NOMO-1 treated with DMSO at 0.1 percent for 48 hours (cell line): ENCODE data around the gene THSD7B.

Experiments used
- DNase-seq: peaks from one replicate; lab custom pipeline; 2025; ENCODE audit not compliant: unreplicated experiment; lab: John Stamatoyannopoulos, UW

Gene THSD7B

DNA sequence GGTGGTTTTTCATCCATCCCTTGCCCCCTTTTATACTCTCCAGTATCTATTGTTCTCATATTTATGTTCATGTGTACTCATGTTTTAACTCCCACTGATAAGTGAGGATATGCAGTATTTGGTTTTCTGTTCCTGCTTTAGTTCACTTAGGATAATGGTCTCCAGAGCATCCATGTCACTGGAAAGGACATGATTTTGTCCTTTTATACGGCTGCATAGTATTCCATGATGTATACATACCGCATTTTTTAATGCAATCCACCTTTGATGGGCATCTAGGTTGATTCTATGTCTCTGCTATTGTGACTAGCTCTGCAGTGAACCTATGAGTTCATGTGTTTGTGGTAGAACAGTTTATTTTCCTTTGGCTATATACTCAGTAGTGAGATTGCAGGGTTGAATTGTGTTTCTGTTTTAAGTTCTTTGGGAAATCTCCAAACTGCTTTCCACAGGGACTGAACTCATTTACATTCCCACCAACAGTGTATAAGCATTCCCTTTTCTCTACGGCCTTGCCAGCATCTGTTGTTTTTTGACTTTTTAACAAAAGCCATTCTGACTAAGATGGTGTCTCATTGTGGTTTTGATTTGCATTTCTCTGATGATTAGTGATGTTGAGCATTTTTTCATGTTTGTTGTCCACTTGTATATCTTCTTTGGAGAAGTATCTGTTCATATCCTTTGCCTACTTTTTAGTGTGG lies 420.2 kb downstream of the THSD7B start:
- no peak for DNase-seq

DNA sequence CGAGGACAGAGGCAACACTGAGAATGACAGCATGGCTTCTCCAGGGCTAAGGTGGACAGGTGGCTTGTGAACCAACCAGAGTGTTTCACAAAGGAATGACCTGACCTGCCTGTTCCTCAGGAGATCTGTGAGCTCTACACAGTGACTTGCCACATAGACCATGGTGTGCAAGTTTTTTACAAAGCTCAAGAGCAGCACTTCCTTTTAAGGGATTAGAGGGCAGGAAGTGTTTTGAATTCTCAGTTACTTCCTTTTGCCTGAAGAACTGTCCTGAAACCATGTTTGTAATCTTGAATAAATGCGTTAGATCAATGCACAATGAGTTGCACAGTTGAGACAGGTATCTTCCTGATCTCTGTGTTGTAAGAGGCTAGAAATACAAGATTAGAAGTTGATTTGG lies 421.9 kb downstream of the THSD7B start:
- no peak for DNase-seq

DNA sequence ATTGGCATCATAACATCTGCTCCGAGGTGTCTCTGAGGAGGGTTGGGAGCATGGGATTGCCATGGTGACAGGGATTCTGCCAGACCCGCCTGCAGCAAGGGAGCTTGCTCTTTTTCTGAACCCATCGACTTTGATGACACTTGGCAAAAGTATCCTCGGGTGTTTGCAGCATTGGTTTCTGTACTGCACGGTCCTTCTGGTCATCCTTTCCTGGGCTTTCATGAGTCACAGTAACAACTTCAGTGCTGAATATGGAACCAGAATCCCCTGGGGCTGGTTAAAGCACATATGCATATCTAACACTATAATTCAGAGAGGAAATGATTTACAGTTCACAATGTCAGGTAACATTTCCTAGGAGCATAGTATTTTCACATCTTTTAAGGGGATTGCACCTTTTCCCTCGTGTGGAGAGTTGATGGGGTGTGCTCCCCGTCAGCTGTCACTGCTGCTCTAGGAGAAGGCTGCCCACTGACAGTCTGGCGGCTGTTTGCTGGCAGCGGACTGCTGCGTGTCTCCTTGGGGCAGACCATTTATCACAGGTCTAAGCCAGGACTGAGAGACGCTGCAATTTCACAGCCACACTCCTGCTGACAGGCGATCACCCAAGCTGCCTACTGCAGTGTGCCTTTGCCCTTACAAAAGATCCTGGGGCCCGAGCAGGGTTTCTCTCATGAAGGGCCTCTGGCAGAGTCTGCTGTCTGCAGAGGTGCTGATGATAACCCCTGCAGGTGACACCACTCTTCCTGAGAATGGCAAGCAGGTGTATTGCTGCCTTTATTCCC lies 425.3 kb downstream of the THSD7B start:
- no peak for DNase-seq

DNA sequence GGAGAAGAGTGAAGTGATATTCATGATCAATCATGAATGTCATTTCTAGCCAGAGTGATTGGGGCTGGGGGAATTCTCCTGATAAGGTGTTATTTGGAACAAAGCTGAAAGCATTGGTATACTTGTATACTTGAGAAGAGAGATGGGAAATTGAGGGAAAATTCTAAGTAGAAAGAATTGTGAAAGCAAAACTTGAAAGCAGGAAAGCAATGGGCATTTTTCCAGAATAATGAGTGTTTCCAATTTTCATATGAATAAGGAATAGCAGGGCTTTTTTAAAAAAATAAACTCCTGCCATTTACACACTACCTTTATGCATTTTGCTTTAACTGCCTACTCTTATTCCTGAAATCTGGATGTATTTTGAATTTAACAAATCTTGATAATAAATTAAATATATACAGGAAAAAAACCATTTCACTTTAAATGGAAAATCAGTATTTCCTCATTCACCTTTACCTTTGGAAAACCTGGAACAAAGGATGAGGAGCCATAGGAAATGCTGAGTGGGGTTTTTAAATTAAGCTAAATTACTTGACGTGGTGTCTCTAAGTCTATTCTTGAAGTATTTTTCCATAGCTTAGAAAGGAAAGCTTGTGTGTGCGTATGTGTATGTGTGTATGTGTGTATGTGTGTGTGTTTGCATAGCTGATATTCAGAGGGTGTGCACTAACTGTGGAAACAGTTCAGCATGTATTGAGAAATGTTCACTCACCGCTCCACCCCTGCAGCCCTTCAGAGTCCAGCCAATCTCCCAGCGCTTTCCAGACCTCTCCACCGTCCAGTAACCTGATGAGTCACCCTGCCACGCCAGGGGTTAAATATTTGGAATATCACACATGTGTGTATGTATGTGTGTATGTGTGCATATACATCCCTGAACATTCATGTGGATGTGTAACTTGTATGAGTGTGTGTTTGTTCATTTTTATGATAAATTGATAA lies 427.3 kb downstream of the THSD7B start:
- no peak for DNase-seq

DNA sequence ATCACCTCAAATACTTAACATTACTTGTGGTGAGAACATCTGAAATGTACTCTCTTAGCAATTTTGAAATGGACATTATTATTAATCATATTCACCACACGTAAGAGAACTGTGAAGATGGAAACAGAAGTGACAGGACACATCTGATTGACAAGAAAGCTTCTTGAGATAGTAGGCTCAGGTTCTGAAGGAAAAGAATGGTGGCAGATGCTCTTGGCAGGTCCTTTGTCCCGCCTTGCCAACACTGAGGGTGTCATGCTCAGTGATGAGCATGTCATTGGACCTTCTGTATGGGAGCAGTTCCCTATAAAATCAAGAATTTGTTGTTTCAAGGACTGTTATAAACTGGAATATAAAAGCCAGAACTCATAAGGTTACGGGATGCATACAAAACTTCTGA lies 428.1 kb downstream of the THSD7B start:
- no peak for DNase-seq

DNA sequence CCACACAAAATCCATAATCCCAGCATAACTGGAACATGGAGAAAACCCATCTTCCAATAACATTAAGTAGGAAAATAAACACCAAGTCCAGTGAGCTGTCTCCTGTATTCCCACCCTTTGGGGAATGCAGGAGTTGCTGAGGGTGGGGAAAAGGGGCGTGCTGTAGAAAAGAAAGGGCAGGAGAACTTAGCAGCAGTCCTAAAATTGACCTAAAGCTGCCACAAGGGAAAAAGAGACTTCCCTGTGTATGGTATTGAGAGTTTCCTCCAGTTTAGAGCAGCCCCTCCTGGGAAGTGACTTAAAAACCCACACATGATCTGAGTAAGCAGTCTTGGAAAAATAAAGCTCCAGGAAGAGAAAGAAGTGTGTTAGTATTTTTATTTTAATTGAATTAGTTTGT lies 428.8 kb downstream of the THSD7B start:
- no peak for DNase-seq

DNA sequence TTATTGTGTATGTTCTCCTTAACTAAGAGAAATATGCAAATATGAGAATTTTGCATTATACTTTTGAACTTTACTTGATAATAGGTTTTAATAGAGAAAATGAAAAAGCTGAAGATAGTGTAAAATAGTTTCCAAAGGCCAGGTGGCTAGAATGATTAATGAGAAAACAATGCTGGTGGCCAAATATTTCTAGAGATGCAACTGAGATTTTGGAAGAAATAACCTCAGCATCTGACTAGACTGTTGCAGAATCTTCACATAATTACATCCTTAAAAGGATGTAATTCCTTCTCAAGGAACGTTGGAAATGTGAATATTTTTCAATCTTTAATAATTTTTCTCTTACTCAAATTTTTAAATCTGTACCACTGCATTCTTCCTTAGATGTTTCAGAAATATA lies 434.4 kb downstream of the THSD7B start:
- no peak for DNase-seq

DNA sequence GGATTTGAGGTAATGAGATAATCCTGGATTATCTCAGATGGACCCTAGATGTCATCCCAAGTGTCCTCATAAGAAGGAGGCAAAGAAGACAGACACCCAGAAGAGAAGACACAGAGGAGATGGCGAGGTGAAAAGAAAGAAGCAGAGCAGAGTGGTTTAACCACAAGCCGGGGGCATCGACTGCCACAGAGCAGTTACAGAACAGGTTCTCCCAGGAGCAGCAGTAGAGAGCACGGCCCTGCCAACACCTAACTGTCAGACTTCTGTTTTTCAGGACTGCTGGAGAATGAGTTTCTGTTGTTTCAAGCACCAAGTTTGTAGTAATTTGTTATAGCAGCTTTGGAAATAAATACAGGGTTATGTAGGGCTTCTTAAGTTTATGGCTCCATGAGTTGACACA lies 437.0 kb downstream of the THSD7B start:
- DNase-seq, result no peak

DNA sequence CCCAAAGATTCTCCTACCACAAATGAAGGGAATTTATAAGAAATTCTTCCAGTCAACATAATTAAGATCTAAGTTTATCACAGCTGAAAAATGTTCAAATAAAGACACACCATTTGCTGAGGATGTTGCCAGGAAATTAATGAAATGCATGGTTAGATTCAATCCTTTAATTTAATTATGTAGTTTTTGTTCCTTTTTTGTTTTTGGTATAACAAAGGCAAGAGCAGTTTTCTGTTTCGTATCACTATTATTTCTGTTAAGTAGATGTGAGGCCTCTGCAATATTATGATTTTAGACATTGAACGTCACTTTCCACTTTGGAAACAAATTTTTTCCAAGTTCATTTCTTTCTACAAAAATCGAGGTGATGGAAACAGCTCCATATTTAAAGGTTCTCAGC lies 440.0 kb downstream of the THSD7B start:
- no peak for DNase-seq

DNA sequence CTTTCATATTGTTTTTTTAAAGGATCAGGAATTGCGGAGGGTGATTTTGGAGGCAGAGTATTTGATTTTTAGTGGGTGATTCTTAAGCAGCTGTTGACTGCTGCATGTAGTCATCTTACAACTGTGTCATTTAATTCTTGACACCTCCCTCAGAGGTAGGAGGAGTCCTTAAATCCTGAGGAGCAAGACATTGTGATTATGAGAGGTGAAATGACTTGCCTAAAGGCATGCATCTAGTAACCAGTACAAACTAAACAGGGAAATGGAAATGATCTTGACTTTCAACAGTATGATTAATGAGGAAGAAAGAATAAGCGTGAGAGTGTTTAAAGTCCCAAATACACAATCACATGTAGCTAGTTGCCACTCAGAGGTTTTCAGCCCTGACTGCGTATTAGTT lies 440.7 kb downstream of the THSD7B start:
- DNase-seq, result no peak

DNA sequence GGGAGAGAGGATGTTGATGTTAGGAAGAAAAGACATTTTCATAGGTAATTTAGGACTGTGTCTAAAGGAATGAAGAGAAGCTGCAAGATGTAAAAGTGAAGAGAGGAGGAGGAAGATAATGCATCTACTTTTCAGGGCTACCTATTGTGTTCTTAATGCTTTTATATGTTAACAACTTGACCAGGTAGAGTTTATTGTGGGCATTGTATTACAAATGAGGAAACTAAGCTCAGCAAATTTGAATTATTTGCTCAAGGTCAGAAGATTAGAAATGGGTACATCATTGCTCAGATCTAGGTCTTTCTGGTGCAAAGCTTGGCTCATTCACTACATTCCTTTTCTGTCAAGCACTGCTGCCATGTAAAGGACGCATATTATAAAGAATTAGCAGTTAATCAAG lies 441.7 kb downstream of the THSD7B start:
- no peak for DNase-seq

DNA sequence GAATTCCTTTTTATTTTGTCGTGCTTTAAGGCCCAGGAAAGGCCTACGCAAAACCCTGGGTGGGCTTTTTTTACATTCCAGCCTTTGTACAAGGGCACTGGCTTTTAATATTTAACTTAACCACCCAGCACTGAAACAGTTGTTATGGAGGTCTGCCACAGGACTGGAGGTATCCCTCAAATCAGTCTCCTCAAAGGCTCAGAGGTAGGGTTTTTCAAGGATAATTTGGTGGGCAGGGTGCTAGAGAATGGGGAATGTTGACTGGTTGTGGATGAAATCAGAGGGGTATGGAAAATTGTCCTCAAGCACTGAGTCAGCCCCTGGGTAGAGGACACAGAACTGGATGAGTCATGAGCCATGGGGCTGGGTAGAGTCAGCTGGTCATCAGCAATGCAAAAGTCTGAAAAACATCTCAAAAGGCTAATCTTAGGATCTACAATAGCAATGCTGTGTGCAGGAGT lies 443.1 kb downstream of the THSD7B start:
- no peak for DNase-seq

DNA sequence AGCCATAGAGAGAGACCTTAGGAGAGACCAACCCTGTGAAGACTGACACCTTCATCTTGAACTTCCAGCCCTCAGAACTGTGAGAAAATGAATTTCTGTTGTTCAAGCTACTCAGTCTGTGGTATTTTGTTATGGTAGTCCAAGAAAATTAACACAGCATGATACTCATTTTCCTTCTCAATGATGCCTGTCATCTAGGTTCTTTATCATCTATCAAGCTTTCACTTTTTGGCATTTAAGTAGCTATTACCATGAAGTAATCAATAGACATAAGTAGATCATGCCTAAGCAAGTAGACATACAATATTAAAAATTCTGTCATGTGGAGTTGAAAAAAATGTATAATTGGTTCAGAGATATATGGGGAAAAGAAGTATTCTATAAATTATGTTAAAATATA lies 444.7 kb downstream of the THSD7B start:
- no peak for DNase-seq

DNA sequence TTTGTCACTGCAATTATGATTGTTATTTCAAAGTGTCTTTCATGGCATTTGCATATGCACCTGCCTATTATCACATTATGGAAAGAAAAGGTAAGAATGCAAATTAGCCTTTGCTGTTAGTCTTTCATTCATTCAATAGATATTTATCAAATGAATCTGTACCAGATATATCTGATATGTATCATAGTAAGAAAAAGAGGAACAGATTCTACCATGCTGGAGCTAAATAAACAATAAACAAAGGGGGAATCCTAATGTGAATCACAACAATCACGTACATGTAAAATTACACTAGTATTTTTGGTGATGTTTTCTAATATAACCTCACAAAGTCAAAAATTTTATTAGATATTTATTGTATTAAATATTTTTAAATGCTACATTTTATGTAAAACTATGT lies 446.4 kb downstream of the THSD7B start:
- DNase-seq, result no peak

DNA sequence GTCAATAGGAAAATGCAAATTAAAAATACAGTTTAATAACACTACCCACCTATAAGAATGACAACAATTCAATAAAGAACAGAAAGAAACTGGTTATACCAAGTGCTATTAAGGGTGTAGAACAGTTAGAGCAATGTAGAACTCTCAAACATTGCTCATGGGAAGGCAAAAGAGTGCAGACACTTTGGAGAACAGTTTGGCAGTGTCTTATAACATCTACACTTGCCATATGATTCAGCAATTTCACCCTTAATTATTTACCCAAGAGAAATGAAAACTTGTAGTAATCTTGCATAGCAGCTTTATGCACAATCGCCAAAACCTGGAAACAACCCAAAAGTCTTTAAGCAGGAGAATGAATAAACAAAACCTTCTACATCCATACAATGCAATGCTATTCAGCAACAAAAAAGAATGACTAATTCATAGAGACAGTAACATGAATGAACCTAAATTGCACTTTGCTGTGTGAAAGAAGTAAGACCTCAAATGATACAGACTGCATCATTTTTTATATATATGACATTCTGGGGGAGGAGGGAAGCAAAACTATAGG lies 455.2 kb downstream of the THSD7B start:
- no peak for DNase-seq

DNA sequence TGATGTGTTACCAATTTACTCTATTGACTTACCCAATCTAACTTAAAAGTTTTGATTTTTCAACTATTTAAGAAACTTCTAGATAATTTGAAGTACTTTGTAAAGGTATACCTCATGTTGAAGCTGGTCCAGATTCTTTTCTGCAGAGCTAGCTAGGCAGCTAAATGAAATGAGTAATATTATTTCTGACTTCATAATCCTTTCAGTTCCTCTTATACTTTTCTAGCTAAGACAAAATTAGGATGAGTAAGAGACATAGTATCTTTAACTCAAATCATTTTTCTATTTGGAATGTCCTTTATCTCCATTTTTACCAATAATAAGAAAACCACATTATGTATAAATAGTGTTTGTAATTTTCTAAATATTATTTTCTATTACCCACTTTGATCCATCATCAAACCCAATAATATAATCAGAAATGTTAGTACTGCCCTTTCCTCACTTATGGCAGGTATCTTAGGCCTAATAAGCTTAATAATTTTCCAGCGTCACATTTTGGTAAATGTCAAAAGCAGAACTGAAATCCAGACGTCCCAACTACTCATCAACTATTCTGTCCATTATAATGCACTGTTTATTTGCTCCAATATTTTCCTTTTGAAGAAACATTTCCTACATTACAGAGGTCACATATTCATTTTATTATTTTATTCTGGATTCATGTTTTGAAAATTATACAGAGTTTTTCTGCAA lies 456.6 kb downstream of the THSD7B start:
- no peak for DNase-seq

DNA sequence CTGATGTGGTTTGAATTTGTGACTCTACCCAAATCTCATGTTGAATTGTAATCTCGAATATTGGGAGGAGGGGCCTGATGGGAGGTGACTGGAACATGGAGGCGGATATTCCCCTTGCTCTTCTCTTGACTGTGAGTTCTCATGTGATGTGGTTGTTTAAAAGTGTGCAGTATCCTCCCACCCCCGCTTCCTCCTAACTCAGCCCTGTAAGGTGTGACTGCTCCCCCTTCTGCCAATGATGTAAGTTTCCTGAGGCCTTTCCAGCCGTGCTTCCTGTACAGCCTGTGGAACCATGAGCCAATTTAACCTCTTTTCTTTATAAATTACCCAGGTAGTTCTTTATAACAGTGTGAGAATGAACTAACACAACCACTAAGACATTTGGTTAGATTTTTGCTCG lies 458.4 kb downstream of the THSD7B start:
- no peak for DNase-seq

DNA sequence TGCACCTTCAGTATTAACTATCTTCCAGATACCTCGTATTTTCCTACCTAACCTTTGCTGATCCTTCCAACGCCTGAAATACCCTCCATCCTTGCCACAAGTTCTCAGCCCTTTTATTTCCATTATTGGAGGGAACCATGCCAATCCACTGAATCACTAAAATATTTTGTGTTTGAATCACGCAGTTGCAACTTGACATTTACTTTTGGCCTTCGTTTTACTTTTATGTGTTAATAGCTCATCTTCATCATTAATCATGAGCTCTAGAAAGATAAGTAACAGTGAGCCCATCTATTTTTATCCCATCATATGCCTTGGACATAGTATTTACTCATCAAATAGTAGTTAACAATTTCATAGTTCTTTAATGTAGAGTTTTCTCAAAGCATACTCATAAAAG lies 463.2 kb downstream of the THSD7B start:
- DNase-seq, result no peak

DNA sequence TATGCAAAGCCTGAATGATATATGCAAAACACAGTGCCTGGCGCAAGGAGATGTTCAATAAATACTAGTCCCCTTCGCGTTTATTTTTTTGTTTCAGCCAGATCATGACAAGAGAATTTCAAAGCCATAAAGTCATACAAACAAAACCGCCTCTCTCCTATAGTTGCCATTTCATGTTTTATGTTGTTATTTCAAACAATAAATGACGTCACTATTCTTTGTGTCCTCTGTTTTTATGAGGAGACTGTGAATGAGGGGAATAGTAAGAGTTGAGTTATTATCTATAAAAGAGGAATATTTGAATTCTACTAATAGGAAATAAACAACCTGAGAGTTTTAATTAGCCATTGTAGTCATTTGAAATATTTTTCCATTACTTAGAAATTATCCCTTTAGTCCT lies 464.5 kb downstream of the THSD7B start:
- DNase-seq, result no peak

DNA sequence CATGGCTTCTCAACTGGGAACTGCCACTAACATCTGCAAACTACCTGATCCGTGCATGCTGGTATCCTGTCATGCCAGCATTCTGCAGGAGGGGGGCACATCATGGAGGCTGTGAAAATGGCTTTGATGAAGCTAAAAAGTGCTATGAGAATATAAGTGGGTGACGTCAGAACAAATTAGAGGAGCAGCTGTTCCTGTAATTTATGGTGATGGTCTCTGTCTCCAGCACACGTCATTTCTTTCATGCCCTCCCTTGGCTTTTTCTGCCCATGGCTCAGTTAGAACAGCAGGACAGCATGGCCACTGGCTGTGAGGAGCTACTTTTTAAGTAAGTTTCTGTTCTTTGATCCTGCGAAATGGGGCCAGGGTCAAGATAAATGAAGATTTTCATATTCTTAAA lies 466.3 kb downstream of the THSD7B start:
- DNase-seq, result no peak

DNA sequence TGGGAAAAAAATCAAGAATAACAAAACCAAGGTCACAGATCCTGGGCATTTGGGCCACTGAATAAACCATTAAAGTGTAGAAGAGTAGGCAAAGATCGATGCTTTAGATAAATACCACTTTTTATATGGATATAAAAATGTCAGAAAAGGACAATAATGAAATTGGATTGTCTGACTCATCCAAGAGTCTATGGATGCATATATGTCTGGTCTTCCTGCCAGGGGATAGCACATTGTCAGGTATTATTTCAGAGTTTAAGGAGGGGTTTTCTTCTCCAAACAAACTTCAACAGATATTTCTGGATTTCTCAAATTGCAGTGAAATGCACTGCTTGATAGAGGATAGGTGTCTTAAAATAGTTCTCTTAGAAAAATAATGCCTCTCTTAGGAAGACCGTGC lies 466.7 kb downstream of the THSD7B start:
- DNase-seq, result no peak
